ENCODE data around the gene SUMO2. TPM values are rescaled to one million over a fixed set of nuclear protein-coding genes. Genes with fewer than 3 reads are reported as not detected.

SUMO2 gene
- total and polyA plus RNA-seq, 2 of the 13 experiments (the other 11 are each of a cell fraction or from before 2014, with no cell fraction given): 337 to 553 TPM

DNA sequence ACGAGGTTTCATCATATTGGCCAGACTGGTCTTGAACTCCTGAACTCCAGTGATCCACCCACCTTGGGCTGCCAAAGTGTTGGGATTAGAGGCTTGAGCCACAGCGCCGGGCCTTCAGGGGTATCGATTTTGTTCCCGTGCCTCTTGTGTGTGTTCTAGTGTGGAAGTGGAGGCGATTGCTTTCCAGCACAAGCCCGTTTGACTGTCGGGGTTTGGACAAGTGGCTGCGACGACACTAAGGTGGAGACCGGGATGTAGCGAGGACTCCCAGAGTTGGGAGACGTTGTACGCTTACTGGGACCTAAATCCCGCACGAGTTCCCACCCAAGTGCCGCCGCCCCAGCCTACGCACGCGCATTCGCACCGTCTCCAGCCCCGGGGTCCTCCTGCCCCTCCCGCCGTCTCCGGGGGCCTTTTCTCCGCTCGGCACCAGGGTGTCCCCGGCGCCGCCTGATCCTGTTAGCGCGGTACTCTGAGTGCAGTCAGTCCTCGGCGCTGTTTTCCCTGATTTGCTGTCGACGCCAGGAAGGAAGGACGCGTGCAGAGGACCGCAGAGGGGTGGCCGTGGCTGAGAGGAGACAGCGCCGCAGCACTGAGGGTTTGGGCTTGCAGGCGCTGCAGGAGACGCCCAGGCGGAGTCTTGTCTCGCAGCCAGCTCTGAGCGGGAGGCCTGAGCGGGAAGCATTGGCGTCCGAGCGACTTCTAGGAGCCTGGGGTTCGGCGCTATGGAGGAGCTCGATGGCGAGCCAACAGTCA, 22.5 kb upstream of the SUMO2 start, which contains the start of gene NUP85 (continued):
- TF ChIP-seq, protein P1, sequence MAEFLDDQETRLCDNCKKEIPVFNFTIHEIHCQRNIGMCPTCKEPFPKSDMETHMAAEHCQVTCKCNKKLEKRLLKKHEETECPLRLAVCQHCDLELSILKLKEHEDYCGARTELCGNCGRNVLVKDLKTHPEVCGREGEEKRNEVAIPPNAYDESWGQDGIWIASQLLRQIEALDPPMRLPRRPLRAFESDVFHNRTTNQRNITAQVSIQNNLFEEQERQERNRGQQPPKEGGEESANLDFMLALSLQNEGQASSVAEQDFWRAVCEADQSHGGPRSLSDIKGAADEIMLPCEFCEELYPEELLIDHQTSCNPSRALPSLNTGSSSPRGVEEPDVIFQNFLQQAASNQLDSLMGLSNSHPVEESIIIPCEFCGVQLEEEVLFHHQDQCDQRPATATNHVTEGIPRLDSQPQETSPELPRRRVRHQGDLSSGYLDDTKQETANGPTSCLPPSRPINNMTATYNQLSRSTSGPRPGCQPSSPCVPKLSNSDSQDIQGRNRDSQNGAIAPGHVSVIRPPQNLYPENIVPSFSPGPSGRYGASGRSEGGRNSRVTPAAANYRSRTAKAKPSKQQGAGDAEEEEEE (CRISPR knock-in tag; IDR thresholded peaks at IDR 0.05; ENCODE audit: borderline replicate concordance): peak; percentile 95; the same call in 1 of the 2 replicates
- TF ChIP-seq FUBP1 (CRISPR knock-in tag; IDR thresholded peaks at IDR 0.05; ENCODE audit: borderline replicate concordance): no peak
- TF ChIP-seq FOXO1 (CRISPR knock-in tag; IDR thresholded peaks at IDR 0.05): no peak
- TF ChIP-seq ZNF660 (CRISPR knock-in tag; IDR thresholded peaks at IDR 0.05; ENCODE audit: borderline replicate concordance, low read depth): peak; percentile 54; the same call in 1 of the 2 replicates
- TF ChIP-seq XBP1 (CRISPR knock-in tag; IDR thresholded peaks at IDR 0.05): no peak; the same call in none of the 2 replicates
- TF ChIP-seq ZNF772 (CRISPR knock-in tag; IDR thresholded peaks at IDR 0.05): peak; percentile 98
- peak; percentile 81; the same call in 1 of the 2 replicates for TF ChIP-seq HIVEP1 (CRISPR knock-in tag; IDR thresholded peaks at IDR 0.05)
- TF ChIP-seq CBX5 (CRISPR knock-in tag; IDR thresholded peaks at IDR 0.05; ENCODE audit: borderline replicate concordance): peak; percentile 60; the same call in 1 of the 2 replicates
- TF ChIP-seq ZNF761 (CRISPR knock-in tag; conservative IDR thresholded peaks at IDR 0.05): peak; percentile 94
- no peak for TF ChIP-seq ZFYVE20 (CRISPR knock-in tag; IDR thresholded peaks at IDR 0.05; ENCODE audit: borderline replicate concordance, low read depth)
- TF ChIP-seq FOXK1 (CRISPR knock-in tag; IDR thresholded peaks at IDR 0.05; ENCODE audit: borderline replicate concordance, low read depth): peak; percentile 53; the same call in 1 of the 2 replicates
- no peak for TF ChIP-seq AFF4 (CRISPR knock-in tag; IDR thresholded peaks at IDR 0.05)
- TF ChIP-seq ZNF296 (CRISPR knock-in tag; conservative IDR thresholded peaks at IDR 0.05): peak; percentile 10; the same call in 1 of the 2 replicates
- TF ChIP-seq, protein P2, sequence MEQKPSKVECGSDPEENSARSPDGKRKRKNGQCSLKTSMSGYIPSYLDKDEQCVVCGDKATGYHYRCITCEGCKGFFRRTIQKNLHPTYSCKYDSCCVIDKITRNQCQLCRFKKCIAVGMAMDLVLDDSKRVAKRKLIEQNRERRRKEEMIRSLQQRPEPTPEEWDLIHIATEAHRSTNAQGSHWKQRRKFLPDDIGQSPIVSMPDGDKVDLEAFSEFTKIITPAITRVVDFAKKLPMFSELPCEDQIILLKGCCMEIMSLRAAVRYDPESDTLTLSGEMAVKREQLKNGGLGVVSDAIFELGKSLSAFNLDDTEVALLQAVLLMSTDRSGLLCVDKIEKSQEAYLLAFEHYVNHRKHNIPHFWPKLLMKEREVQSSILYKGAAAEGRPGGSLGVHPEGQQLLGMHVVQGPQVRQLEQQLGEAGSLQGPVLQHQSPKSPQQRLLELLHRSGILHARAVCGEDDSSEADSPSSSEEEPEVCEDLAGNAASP (CRISPR knock-in tag; IDR thresholded peaks at IDR 0.05; ENCODE audit: borderline replicate concordance): no peak
- TF ChIP-seq HDAC6 (IDR thresholded peaks at IDR 0.05; ENCODE audit: low read depth, low read length): peak; percentile 99; the same call in 1 of the 2 replicates
- TF ChIP-seq KAT2B (IDR thresholded peaks at IDR 0.05; ENCODE audit: borderline replicate concordance, low read depth, low read length): peak; percentile 21; the same call in 1 of the 2 replicates
- TF ChIP-seq ZNF317 (CRISPR knock-in tag; IDR thresholded peaks at IDR 0.05): peak; percentile 63; the same call in 1 of the 2 replicates
- TF ChIP-seq IKZF5 (CRISPR knock-in tag; IDR thresholded peaks at IDR 0.05): peak; percentile 74; the same call in 1 of the 2 replicates

All from HepG2 (cell line).